Measurements from ENCODE around the gene SMYD2.

- no peak for TF ChIP-seq POLR2AphosphoS5 (IDR thresholded peaks at IDR 0.05; ENCODE audit: low read depth, low read length)
- TF ChIP-seq POU2F2 (IDR thresholded peaks at IDR 0.05; ENCODE audit: low read depth, low read length): no peak
- TF ChIP-seq POLR2A (IDR thresholded peaks at IDR 0.05; ENCODE audit: low read depth, low read length): no peak
- TF ChIP-seq TAF1 (IDR thresholded peaks at IDR 0.05; ENCODE audit: low read depth, low read length): no peak
Observed at GRCh38 chr1:214249651-214250050, 31.3 kb upstream of the SMYD2 start.
